HG02870 (cell line): ENCODE results near the gene COQ8B.

Source experiments
- ATAC-seq: cut with Tn5 transposase; IDR thresholded peaks from one replicate; pipeline ENCODE4 v1.9.1; 2021; ENCODE audit warnings: mild to moderate bottlenecking, moderate library complexity; ENCODE audit not compliant: unreplicated experiment

The COQ8B gene

GRCh38 chr19:40718774-40719391, 2.2 kb upstream of the COQ8B start:
- no peak for ATAC-seq

GRCh38 chr19:40717880-40718773, 1.4 kb upstream of the COQ8B start:
- ATAC-seq, result no peak

- no peak for ATAC-seq
These were observed 716 bp upstream of the COQ8B start for GRCh38 chr19:40717325-40717879.

- ATAC-seq, result no peak
These were observed 630 bp downstream of the COQ8B start for GRCh38 chr19:40716031-40716481.

GRCh38 chr19:40714441-40715299, 2.0 kb downstream of the COQ8B start:
- peak; percentile 48 for ATAC-seq

- ATAC-seq, result no peak
These were observed 2.7 kb downstream of the COQ8B start for GRCh38 chr19:40713939-40714338.

- ATAC-seq, result no peak
These were observed 6.9 kb downstream of the COQ8B start for GRCh38 chr19:40709817-40710216.

- no peak for ATAC-seq
These were observed 9.1 kb downstream of the COQ8B start for GRCh38 chr19:40707615-40708014.

- ATAC-seq, result no peak
These were observed 10.6 kb downstream of the COQ8B start for GRCh38 chr19:40705950-40706619.

GRCh38 chr19:40705362-40705651, 11.4 kb downstream of the COQ8B start:
- ATAC-seq, result no peak

- no peak for ATAC-seq
These were observed 12.0 kb downstream of the COQ8B start for GRCh38 chr19:40704491-40705361.

- no peak for ATAC-seq
These were observed 13.5 kb downstream of the COQ8B start for GRCh38 chr19:40703029-40703755.

GRCh38 chr19:40702337-40703012, 14.2 kb downstream of the COQ8B start:
- ATAC-seq, result no peak

GRCh38 chr19:40701758-40702157, 14.9 kb downstream of the COQ8B start:
- ATAC-seq, result no peak

GRCh38 chr19:40700083-40700482, 16.6 kb downstream of the COQ8B start:
- no peak for ATAC-seq

GRCh38 chr19:40697007-40697406, 19.7 kb downstream of the COQ8B start:
- no peak for ATAC-seq

GRCh38 chr19:40695881-40696280, 20.8 kb downstream of the COQ8B start:
- ATAC-seq, result no peak

GRCh38 chr19:40693896-40694295, 22.8 kb downstream of the COQ8B start:
- ATAC-seq, result no peak
